GM21717 (cell line): ENCODE measurements around the gene SELENOF.

Experiments
- ATAC-seq: cut with Tn5 transposase; IDR thresholded peaks from one replicate; pipeline ENCODE4 v1.9.1; 2021; ENCODE audit warnings: mild to moderate bottlenecking, moderate library complexity; ENCODE audit not compliant: unreplicated experiment

Gene SELENOF

GRCh38 chr1:86913896-86914600 is at the start of gene SELENOF:
TSS of gene SELENOF (minus strand) at chr1:86914126. CDS start at chr1:86914111, 15 bp downstream.
- ATAC-seq: peak; percentile 83

GRCh38 chr1:86960548-86960947 is 46.6 kb upstream of the SELENOF start:
- no peak for ATAC-seq

GRCh38 chr1:86957221-86957620 is 43.3 kb upstream of the SELENOF start:
- no peak for ATAC-seq

GRCh38 chr1:86956221-86956620 is 42.3 kb upstream of the SELENOF start:
- no peak for ATAC-seq

- ATAC-seq: no peak
These were observed 41.8 kb upstream of the SELENOF start for GRCh38 chr1:86955678-86956077.

- no peak for ATAC-seq
These were observed 39.2 kb upstream of the SELENOF start for GRCh38 chr1:86953167-86953566.

- ATAC-seq: no peak
These were observed 37.5 kb upstream of the SELENOF start for GRCh38 chr1:86951430-86951829.

GRCh38 chr1:86950712-86951419 is 36.9 kb upstream of the SELENOF start:
- no peak for ATAC-seq

- ATAC-seq: no peak
These were observed 34.3 kb upstream of the SELENOF start for GRCh38 chr1:86948212-86948611.

- ATAC-seq: no peak
These were observed 28.8 kb upstream of the SELENOF start for GRCh38 chr1:86942743-86943142.

GRCh38 chr1:86942042-86942441 is 28.1 kb upstream of the SELENOF start:
- no peak for ATAC-seq

GRCh38 chr1:86940599-86940998 is 26.7 kb upstream of the SELENOF start:
- no peak for ATAC-seq

- no peak for ATAC-seq
These were observed 25.5 kb upstream of the SELENOF start for GRCh38 chr1:86939406-86939805.

GRCh38 chr1:86938855-86939254 is 24.9 kb upstream of the SELENOF start:
- no peak for ATAC-seq

GRCh38 chr1:86938450-86938849 is 24.5 kb upstream of the SELENOF start:
- no peak for ATAC-seq

GRCh38 chr1:86933562-86934377 is 19.8 kb upstream of the SELENOF start:
- ATAC-seq: no peak

- no peak for ATAC-seq
These were observed 19.1 kb upstream of the SELENOF start for GRCh38 chr1:86933051-86933450.

GRCh38 chr1:86928819-86929218 is 14.9 kb upstream of the SELENOF start:
- ATAC-seq: no peak

GRCh38 chr1:86926883-86927282 is 13.0 kb upstream of the SELENOF start:
- no peak for ATAC-seq

- no peak for ATAC-seq
These were observed 11.8 kb upstream of the SELENOF start for GRCh38 chr1:86925742-86926141.

GRCh38 chr1:86924324-86924960 is 10.5 kb upstream of the SELENOF start:
- no peak for ATAC-seq
